Prostate gland (tissue), 2 donors: Measurements from ENCODE around the gene ATG7. TPM values are rescaled to one million over a fixed set of nuclear protein-coding genes. Genes with fewer than 3 reads are reported as not detected.

Experiments
- DNase-seq: peaks from one replicate; pipeline ENCODE4 v3.0.0-alpha.2; 2019; ENCODE audit warnings: low spot score
- H3K27ac ChIP-seq, 2 donors: fragments of 200-600 bp; sonication (generic); 2 replicates each; pipeline ENCODE4 v1.5.1; 2017 to 2019
- H3K27me3 ChIP-seq: fragments of 200-600 bp; sonication (generic); replicated peaks from 2 replicates; pipeline ENCODE4 v1.5.1; 2019; ENCODE audit not compliant: insufficient read depth
- H3K36me3 ChIP-seq, 2 donors: fragments of 200-600 bp; sonication (generic); 1 replicate in 1 of 2; 2 replicates in 1 of 2; pipeline versions ENCODE4 v1.5.1 to v1.8.1; 2017 to 2019
- H3K4me1 ChIP-seq: fragments of 200-600 bp; sonication (generic); replicated peaks from 2 replicates; pipeline ENCODE4 v1.5.1; 2019
- H3K4me3 ChIP-seq, 2 donors: fragments of 200-600 bp; sonication (generic); 2 replicates each; pipeline ENCODE4 v1.5.1; 2017 to 2019
- H3K9me3 ChIP-seq: fragments of 200-600 bp; sonication (generic); 2 replicates; pipeline ENCODE4 v1.5.1; 2017
- POLR2A ChIP-seq: fragments of 450-650 bp; IDR thresholded peaks from one replicate; pipeline ENCODE4 v1.6.1; 2016; ENCODE audit warnings: antibody characterized with exemption, mild to moderate bottlenecking
- POLR2AphosphoS5 ChIP-seq: sonication (generic); formaldehyde crosslinking; IDR thresholded peaks from one replicate; pipeline ENCODE4 v1.6.1; 2017; ENCODE audit warnings: antibody characterized with exemption
- WGBS: methylation state at CpG from one replicate; pipeline ENCODE4 v1.1.5; 2018; 5-methylcytosine and 5-hydroxymethylcytosine counted together
- intact Hi-C: fragments of 100-400 bp; cut with DNase I; formaldehyde crosslinking; loops from one replicate; pipeline ENCODE4 v1.14.2; 2022
- total RNA-seq, 2 donors: library from RNA; depleted of rRNA; stranded (reverse); fragments of >200 nt; gene quantifications; one replicate each; pipeline ENCODE4 v1.1.0, GENCODE V29; 2016
- TF ChIP-seq, protein P1 (sequence below), 4 experiments: fragments of 200-600 bp in 2 of 4; fragments of 450-650 bp in 2 of 4; sonication (generic) in 2 of 4; IDR thresholded peaks; 1 replicate in 3 of 4; 2 replicates in 1 of 4; pipeline ENCODE4 v1.5.1; 2016 to 2019; ENCODE audit warnings: antibody characterized with exemption in 4 of 4, mild to moderate bottlenecking in 2 of 4, moderate library complexity in 2 of 4

Gene ATG7
- total RNA-seq, 2 donors from 2014 or later, result 25.2 to 66.5 TPM

DNA sequence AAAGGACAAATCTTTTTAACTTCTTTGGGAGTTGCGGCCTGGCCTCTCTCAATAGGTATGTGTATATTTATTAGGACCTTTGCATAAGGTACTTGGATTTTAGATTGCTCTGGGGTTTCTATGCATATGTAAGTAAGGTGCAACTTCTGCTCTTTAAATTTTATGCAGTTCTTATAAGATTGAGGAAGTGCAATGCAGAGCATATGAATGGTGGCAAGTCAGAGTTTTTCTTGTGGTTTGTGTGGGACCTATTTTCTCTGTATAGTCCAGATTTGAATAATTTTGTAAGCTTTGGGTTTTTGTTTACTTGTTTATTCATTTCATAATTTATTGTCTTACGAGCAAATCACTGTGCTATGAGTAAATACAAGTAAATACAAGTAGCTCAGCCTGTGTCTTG, 101.5 kb downstream of the ATG7 start:
- intact Hi-C loops, result no loop called here
- H3K27ac ChIP-seq, result no peak overlapping the region
- H3K36me3 ChIP-seq, result no peaks in the 10 kb centered on the region
- DNase-seq, result no peak
- no peak overlapping the region for H3K4me3 ChIP-seq
- no peaks in the 10 kb centered on the region for H3K9me3 ChIP-seq
- no peaks in the 10 kb centered on the region for H3K27me3 ChIP-seq
- H3K4me1 ChIP-seq, result no peaks in the 10 kb centered on the region
- TF ChIP-seq, protein P1, sequence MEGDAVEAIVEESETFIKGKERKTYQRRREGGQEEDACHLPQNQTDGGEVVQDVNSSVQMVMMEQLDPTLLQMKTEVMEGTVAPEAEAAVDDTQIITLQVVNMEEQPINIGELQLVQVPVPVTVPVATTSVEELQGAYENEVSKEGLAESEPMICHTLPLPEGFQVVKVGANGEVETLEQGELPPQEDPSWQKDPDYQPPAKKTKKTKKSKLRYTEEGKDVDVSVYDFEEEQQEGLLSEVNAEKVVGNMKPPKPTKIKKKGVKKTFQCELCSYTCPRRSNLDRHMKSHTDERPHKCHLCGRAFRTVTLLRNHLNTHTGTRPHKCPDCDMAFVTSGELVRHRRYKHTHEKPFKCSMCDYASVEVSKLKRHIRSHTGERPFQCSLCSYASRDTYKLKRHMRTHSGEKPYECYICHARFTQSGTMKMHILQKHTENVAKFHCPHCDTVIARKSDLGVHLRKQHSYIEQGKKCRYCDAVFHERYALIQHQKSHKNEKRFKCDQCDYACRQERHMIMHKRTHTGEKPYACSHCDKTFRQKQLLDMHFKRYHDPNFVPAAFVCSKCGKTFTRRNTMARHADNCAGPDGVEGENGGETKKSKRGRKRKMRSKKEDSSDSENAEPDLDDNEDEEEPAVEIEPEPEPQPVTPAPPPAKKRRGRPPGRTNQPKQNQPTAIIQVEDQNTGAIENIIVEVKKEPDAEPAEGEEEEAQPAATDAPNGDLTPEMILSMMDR (IDR thresholded peaks at IDR 0.05), result no peak
- TF ChIP-seq POLR2AphosphoS5, result no peak
- no peak for TF ChIP-seq POLR2A
- 98% methylated on average over 2 of the region's 2 CpGs for WGBS

DNA sequence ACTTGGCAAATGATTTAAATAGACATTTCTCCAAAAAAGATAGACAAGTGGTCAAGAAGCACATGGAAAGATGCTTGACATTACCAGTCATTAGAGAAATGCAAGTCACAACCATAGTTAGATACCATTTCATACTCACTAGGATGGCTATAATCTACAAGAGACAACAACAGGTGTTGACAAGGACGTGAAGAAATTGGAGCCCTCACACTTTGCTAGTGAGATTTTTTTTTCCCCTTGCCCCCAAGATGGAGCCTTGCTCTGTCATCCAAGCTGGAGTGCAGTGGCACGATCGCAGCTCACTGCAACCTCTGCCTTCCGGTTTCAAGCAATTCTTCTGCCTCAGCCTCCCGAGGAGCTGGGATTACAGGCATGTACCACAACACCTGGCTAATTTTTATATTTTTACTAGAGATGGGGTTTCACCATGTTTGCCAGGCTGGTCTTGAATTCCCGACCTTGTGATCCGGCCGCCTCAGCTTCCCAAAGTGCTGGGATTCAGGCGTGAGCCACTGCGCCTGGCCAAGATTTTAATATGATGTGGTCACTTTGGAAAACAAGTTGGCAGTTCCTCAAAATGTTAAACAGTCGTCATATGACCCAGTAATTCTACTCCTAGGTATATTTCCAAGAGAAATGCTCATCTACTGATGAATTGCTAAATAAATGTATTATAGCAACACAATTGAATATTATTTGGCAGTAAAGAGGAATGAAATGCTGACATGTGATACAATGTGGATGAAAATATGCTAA, 103.3 kb downstream of the ATG7 start:
- H3K9me3 ChIP-seq, result no peaks in the 10 kb centered on the region
- 82% methylated on average over 11 of the region's 11 CpGs for WGBS
- no peak for DNase-seq
- no peaks in the 10 kb centered on the region for H3K36me3 ChIP-seq
- H3K4me1 ChIP-seq, result no peaks in the 10 kb centered on the region
- TF ChIP-seq POLR2AphosphoS5, result no peak
- no peak for TF ChIP-seq POLR2A
- TF ChIP-seq, protein P1 (IDR thresholded peaks at IDR 0.05), result no peak
- H3K27me3 ChIP-seq, result no peaks in the 10 kb centered on the region
- H3K27ac ChIP-seq, result no peak overlapping the region
- H3K4me3 ChIP-seq, result no peak overlapping the region
- intact Hi-C loops, result no loop called here

DNA sequence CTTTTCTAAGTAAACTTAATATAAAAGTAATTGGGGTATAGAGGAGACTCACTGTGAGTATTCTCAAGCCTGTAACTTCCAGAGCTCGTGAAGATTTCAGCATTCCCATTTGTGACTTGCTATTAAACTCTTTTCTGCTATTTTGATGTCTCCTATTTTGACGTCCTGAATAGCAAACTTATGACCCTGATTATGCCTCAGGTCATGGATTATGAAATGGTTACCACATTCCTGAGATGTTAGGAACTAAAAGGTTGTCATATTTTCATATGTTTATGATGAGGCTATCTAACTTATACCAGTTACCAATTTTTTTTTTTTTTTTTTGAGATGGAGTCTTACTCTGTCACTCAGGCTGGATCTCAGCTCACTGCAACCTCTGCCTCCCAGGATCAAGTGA, 105.5 kb downstream of the ATG7 start:
- Histone ChIP-seq H3K4me3 (no peak overlapping the region), H3K27me3 (no peaks in the 10 kb centered on the region), H3K4me1 (no peaks in the 10 kb centered on the region), H3K9me3 (no peaks in the 10 kb centered on the region), H3K27ac (no peak overlapping the region), H3K36me3 (no peaks in the 10 kb centered on the region)
- DNase-seq, result no peak
- TF ChIP-seq POLR2A (no peak), POLR2AphosphoS5 (no peak)
- TF ChIP-seq, protein P1 (IDR thresholded peaks at IDR 0.05), result no peak
- WGBS, result 77% methylated on average over 2 of the region's 2 CpGs
- intact Hi-C loops, result no loop called here

DNA sequence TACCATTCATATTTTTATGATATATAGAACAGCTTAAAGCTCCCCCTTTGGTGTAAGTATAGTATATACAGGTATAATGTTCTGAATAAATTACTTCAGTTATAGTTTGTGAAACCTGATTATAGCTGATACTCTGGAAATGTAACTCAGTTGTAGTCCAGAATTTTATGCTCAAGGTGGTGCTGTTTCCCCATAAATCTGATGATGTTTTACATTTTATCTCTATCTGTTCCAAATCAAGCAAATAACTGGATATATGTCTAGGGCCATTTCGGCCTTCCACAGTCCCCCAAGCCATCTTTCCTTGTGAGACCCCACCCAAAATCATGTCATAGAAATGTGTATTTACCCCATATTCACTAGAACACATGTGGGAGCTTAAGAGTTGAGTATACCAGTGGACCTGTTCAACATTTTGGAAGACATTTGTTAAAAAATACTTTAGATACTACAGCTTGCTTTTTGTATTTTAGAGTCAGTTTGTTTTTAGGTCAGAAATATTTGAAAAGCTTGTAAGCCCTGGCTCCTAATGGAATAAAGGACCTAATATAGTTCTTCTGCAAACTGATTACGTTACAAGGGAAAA, 107.1 kb downstream of the ATG7 start:
- WGBS, result 43% methylated on average over 2 of the region's 2 CpGs
- Histone ChIP-seq H3K27ac (peak overlapping the region in 1 of 2 donors; percentile 23), H3K9me3 (no peaks in the 10 kb centered on the region), H3K36me3 (no peaks in the 10 kb centered on the region), H3K4me3 (no peak overlapping the region), H3K27me3 (no peaks in the 10 kb centered on the region), H3K4me1 (no peaks in the 10 kb centered on the region)
- TF ChIP-seq, protein P1 (IDR thresholded peaks at IDR 0.05), result peak in 3 of 4 experiments; percentile 46 to 80 (median 73)
- no peak for TF ChIP-seq POLR2AphosphoS5
- DNase-seq, result peak; percentile 20
- intact Hi-C loops, result no loop called here
